Islet of Langerhans (tissue), 1 donor: ENCODE results near the gene RAB17.
"Not testable (repeated sequence)": the region's sequence is repeated elsewhere in the genome, so short reads cannot be mapped to it uniquely, and the experiment has no call there.

Source experiments
- FAIRE-seq: peaks from one replicate; lab custom pipeline; 2011; peaks lifted over from hg19 to GRCh38; lab: Jason Lieb, UNC

RAB17 gene

GRCh38 chr2:237598468-237599208, 8.1 kb upstream of the RAB17 start:
- FAIRE-seq: no peak

- FAIRE-seq: no peak
Measured at GRCh38 chr2:237597196-237598145, 6.9 kb upstream of the RAB17 start.

DNA sequence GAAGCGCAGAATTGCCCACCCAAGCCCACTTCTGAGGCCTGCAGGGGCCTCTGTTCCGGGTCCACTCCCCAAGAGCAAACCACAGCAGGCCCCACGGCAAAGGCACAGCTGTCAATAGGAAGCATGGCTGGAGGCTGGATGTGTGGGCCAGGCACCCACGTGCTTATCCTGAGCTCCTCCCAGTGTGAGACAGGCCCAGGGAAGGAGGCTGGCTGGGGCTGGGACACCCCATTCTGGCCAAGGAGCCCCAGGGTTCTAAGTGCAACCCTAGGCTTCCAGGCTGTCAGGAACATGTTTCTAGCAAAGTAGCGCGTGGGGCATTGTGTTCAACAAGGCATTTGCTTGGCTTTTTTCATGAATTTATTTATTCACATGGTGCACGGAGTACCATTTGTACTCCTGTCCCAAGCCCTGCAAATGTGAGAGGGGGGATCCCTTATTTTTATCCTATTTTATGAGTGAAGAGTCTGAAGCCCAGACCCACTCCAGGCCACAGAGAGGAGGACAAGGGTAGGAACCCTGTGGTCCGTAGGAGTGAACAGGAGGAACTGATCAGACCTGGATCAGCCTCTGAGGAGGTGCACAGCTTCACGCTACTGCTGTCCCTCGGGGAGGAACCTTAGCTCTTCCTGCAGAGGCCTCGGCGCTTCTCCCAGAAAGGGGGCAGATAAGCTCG, 6.1 kb upstream of the RAB17 start:
- FAIRE-seq: no peak

GRCh38 chr2:237595829-237596519, 5.4 kb upstream of the RAB17 start:
- FAIRE-seq: not testable (repeated sequence)

DNA sequence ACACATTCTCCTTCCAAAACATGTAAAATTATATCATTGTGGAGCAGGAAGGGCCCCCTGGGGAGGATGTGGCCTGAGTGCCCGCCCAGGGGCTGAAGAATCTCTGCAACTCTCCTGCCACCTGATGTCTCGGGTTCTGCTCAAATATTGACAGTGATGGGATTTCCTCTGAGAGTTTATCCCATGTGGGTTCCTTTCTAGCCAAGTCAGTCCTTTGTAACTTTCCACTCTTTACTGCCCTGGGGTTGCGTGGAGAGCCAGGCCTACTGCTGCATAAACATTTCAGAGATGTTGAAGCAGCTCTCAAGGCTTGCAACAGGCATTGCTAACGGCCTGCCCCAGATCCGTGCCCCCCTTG, 4.0 kb upstream of the RAB17 start:
- no peak for FAIRE-seq

DNA sequence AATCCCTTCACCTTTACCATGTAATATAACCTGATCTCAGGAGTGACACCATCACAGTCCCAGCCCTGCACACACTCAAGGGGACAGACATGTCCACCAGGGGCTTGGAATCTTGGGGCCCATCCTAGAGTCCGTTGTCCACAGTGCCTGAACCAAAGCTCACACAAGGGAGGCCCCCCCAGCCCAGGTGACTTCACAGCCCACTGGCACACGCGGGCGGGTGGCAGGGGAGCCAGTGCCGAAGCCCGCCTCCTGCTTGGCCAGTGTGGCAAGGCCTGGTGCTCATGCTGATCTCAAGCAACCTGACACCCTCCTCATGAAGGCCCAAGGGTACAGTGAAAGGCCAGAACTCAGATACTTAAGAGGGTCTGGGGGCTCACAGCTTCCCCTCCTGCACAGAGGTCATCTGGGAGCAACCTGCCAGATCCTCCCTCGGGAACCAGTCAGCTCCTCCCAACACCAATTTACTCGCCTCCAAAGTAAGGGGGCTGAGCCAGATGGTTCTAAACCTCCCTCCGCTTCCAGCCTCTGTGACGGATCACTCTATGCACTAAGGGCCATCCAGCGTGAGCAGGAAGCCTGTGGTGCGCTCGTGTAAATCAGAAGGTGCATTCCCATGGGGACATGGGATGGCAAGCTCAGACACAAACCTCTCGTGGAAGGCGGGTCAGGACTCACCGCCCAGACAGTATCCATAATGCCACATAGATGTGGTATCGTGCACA, 3.2 kb upstream of the RAB17 start:
- no peak for FAIRE-seq

- FAIRE-seq: no peak
Measured at GRCh38 chr2:237593036-237593435, 2.5 kb upstream of the RAB17 start.

- FAIRE-seq: no peak
Measured at GRCh38 chr2:237592425-237592980, 2.0 kb upstream of the RAB17 start.

DNA sequence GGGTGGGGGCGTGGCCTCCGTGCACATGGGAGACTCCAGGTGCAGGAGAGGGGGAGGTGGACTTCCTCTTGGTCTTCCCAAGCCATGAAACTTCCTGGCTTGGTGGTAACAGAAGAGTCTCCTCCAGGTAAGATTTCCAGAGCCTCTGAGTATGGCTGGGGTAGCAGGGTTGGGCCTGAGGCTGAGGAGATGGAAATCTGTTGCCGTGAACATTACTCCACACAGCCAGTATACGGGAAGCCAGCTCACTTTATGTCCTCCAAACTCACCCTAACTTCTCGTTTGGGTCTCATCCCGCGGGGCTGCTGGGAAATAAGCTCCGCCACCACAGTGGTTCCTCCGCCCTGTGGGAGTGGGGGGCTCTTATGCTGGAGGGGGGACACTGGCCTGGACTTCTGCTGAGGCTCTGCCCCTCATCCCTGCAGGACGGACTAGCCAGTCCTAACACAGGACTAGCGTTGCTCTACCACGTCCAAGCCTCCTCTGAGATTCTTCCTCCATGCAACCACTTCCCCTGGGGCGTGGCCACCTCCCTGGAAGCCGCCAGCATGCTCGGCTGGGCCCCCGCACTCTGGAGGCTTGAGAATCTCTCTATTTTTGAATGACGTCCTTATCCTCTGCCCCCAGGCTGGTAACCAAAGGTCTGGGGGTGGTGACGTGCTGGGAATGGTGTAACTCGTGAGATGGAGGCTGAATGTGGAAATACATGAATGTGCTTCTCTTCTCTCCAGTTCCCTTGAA, 777 bp upstream of the RAB17 start:
- no peak for FAIRE-seq

DNA sequence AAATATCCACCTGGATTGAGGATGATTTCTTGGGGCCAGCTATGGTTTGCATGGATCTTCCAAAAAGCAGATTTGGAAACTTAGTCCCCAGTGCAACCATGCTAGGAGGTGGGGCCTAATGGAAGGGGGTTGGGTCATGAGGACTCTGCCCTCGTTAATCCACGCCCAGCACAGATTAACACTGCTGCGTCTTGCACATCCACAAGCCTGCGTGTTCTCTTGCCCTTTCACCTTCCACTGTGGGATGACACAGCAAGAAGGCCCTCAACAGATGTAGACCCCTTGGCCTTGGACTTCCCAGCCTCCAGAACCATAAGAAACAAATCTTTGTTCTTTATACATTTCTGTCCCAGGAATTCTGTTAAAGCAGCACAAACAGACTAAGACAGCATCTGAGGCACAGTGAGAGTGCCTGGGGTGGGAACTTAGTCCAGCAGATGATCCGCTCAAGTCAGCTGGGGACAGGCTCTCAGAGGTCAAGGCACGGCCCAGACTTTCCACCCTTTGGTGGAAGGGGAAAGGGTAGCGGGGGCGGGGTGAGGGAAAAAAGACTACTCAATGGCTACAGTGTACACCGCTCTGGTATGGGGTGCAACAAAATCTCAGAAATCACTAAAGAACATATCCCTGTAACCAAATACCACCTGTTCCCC, 2.4 kb downstream of the RAB17 start:
- no peak for FAIRE-seq

GRCh38 chr2:237585590-237586221, 4.8 kb downstream of the RAB17 start:
- no peak for FAIRE-seq

GRCh38 chr2:237583385-237584295, 6.9 kb downstream of the RAB17 start:
- FAIRE-seq: no peak

DNA sequence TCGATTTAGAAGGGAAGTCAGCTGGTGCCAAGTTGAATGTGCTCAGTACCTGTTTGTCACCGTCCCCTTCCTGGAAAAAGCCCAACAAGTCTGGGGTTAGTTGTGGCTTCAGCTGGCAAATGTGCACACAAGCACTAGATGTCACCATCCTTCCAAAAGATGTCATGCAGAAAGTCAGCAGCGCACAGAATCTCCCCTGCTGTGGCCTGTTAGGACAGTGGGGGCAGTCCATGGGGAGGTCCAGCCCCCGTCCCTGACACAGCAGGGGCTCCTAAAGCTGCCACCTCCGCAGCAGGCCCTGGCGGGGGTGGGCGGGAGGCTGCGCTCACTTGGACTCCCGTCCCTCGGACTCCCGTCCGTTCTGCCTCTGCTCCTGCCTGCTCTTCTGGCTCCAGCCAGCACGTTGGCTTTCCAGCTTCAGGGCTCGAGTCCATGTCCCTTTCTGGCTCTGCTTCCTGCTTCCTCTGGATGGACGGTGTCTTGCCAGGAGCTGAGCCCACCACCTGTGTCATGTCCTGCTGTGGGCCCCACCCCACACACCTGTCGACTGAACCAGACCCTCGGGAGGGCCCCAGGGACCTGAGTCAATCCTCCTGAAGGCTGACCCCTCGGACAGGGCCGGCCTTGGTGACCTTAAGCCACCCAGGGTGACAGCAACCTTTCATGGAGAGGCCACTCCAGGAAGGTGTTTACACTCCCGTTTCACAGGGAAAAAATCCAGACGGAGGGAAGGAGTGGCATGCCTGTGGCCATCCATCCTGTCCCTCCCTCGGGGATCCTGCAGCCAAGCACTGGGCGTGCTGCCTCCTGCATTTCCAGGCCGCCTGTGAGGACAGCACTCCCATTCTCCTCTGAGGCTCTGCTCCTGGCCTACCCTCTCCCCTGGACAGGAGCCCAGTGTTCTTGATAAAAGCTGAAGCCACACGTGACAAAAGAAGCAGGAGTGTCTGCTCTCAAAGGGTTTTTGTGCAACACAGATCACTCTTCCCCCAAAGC, 8.5 kb downstream of the RAB17 start:
- FAIRE-seq: no peak

- FAIRE-seq: no peak
Measured at GRCh38 chr2:237581326-237581725, 9.2 kb downstream of the RAB17 start.

- no peak for FAIRE-seq
Measured at GRCh38 chr2:237577956-237578870, 12.3 kb downstream of the RAB17 start.

DNA sequence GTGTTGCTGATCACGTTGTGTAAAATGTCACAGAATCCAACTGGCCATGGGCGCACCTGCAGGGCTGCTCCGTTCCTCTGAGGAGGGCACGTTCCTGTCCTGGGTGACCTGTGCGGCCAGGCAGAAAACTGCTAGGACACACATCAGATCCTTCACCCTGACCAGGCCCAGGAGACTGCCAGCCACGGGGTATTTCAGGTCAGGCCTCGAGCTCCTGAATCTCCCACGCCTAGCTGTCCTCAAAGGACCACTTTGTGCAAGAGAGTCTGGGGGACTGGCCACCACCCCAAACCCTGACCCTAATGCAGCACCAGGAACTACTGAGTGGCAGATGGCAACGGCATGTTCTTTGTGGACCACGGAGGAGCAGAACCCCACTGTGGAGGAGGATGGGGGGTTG, 13.1 kb downstream of the RAB17 start:
- no peak for FAIRE-seq
